ENCODE measurements around the gene CRIP2.

Gene CRIP2

DNA sequence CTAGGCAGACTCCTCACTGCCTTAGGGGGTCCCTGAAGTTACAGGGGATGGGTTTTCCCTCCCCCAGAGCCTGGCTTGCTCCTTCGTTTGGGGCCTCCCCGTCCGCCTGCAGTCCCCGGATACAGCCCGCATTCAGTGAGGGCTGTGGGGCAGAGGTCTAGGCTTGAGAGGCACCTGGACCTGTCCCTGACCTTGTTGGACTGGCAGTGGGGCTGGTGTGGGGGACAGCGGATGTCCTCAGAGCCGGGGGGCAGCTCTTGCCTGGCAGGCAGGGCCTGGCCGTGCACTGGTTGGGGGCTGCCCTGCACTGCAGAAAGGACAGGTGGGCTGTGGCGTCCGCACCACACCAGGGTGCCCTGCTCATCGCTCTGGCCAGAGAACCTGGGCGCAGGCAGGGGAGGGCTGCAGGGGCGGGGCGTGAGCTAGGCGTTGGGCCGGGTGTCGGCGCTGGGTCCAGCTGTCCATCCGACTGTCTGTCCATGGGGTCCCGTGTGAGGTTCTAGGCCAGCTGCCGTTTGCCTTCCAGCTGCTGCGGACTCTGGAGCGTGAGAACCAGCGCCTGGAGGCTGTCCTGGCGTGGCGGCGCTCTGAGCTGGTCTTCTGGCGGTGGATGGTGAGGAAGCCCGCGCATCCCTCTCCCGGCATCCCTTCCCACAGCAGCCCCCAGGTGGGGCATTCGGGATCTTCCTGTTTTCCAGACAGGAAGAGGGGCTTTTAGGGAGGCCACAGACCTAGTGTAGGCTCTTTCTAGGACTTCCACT is 22.4 kb downstream of the CRIP2 start:
- TF ChIP-seq, protein P1, sequence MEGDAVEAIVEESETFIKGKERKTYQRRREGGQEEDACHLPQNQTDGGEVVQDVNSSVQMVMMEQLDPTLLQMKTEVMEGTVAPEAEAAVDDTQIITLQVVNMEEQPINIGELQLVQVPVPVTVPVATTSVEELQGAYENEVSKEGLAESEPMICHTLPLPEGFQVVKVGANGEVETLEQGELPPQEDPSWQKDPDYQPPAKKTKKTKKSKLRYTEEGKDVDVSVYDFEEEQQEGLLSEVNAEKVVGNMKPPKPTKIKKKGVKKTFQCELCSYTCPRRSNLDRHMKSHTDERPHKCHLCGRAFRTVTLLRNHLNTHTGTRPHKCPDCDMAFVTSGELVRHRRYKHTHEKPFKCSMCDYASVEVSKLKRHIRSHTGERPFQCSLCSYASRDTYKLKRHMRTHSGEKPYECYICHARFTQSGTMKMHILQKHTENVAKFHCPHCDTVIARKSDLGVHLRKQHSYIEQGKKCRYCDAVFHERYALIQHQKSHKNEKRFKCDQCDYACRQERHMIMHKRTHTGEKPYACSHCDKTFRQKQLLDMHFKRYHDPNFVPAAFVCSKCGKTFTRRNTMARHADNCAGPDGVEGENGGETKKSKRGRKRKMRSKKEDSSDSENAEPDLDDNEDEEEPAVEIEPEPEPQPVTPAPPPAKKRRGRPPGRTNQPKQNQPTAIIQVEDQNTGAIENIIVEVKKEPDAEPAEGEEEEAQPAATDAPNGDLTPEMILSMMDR (conservative IDR thresholded peaks at IDR 0.05; ENCODE audit: low read depth, low read length), result no peak
- DNase-seq (ENCODE audit: low read depth), result no peak
- H3K4me3 ChIP-seq (ENCODE audit: low read depth, low read length), result no peak overlapping the region

DNA sequence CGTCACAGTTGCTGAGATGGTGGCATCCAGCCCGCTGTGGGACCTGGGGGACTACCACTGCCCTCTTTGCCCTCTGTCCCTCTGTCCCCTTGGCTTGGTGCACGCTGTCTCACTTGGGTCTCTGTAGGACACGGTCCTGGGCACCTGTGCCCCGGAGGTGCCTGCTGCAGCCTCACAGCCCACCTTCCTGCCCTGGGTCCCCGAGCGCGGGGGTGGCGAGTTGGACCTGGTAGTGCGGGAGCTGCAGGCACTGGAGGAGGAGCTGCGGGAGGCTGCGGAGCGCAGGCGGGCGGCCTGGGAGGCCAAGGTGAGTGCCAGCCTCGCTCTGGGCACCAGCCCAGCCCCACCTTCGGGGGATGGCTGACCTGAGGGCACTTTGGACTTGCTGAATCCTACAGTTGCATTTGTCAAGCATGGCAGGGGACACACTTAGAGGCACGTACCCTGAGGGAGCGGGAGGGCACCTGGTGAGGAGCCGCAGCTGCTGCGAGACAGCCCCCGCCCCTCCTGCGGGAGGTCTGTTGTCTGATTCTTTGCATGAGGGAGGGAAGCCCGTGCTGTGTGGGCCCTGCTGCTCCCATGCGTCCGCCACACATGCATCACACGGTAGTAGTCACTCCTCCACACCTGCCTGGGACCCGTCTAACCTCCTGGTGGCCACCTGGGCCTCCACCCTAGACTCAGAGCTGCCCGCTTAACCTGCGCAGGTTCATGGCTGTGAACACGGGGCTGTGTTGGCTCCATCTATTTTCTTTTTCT is 23.2 kb downstream of the CRIP2 start:
- H3K4me3 ChIP-seq (ENCODE audit: low read depth, low read length), result no peak overlapping the region
- DNase-seq (ENCODE audit: low read depth), result no peak
- TF ChIP-seq, protein P1 (conservative IDR thresholded peaks at IDR 0.05; ENCODE audit: low read depth, low read length), result no peak

DNA sequence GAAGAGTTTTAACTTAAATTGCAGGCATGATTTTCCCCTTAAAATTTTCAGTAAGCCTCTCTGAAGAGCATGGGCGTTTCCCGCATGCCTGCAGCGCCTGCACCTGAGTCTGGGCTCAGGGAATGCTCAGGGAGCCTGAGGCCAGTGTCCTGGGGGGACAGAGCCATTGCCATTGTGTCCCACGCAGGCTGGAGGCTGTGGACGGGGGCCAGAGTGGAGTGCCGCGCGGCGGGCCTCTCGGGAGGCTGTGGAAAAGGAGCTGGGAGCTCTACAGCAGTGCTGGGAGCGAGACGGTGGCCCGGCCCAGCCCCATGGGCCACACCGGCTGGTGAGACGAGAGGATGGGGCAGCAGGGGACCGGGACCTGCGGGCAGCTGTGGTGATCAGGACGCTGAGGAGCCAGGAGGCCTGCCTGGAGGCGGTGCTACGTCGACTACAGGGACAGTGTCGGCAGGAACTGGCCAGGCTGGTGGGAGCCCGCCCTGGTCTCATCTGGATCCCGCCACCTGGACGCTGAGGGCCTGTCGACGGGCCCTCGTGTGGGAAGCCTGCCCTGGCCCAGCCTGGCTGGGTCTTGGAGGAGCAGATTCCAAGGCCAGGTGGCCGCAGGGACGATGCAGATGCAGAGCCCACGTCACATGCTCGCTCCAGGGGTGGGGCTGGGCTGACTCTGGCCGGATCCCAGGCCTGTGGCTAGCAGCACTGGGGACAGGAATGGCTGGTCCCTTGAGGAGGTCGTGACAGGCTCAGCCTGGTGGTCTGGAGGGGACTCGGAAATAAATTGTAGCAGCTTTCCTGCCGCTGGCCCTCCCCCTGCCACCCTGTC is 24.0 kb downstream of the CRIP2 start:
- H3K4me3 ChIP-seq (ENCODE audit: low read depth, low read length), result no peak overlapping the region

DNA sequence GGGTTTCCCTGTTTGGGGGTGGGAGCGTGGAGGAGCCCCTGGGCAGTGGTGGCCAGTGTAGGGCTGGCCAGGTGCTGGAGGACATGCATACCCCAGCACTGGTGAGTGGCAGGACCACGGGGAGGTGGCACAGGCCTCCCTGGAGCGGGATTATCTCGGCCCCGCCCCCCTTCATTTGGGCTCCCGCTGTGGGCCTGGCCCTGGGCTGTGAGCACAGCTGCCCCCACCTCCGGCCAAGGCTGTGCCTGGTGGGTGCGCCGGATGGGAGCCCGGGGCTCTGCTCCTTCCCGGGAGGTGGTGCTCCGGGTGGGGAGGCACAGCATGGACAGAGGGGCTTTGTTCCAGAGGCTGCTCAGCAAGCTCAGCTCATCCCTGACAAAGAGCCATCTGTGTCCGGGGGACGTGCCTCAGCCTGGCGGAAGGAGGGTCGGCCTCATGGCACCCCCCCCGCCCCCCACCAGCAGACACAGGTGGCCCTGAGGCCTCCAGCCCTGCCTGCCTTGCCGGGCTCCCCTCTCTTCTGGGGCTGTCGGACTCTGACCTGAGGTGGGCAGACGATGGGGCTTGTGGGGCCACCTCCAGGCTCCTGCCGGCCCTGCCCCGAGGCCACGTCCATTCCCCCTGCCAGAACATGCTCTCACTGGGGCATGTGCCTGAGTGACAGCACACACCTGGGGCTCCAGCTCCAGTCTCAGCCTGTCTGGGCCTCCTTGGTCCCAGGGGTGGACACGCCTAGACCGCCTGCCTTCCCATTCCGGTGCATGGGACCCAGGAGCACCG is 24.8 kb downstream of the CRIP2 start:
- no peak overlapping the region for H3K4me3 ChIP-seq (ENCODE audit: low read depth, low read length)
- no peak for DNase-seq (ENCODE audit: low read depth)
- TF ChIP-seq, protein P1 (conservative IDR thresholded peaks at IDR 0.05; ENCODE audit: low read depth, low read length), result no peak

More for the DNA sequence above, 24.0 kb downstream of the CRIP2 start:
- DNase-seq (ENCODE audit: low read depth), result no peak
- TF ChIP-seq, protein P1 (conservative IDR thresholded peaks at IDR 0.05; ENCODE audit: low read depth, low read length), result no peak

DNA sequence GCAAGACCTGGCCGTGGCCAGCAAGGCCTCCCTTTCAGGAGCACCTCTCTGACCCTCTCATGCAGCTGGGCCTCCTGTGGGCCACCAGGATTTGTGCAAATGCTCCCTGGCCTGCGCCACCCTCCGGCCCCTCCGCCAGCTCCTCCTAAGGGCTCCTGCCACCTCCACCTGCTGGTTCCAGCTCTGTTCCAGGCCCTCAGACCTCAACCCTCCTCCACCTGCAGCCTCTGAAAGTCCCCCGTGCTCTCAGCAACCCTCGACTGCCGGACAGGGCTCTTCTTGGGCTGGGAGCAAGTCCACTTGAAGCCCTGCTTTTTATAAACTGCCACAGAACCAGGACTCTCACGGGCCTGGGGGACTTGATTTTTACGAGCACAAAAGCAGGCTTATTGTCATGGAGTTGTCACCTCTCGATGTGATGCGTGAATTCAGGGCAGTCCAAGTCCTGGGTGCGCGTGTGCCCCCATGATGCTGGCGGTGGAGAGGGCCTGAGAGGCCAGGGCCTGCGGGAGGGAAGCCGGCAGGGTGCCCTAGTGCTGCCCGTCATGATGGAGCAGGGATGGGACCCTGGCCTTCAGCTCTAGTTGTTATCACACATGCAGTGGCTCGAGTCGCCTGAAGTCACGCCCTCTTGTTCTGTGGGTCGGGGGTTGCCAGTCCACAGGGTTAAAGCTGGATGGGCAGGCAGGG is 25.6 kb downstream of the CRIP2 start:
- TF ChIP-seq, protein P1 (conservative IDR thresholded peaks at IDR 0.05; ENCODE audit: low read depth, low read length), result no peak
- DNase-seq (ENCODE audit: low read depth), result no peak
- H3K4me3 ChIP-seq (ENCODE audit: low read depth, low read length), result no peak overlapping the region

DNA sequence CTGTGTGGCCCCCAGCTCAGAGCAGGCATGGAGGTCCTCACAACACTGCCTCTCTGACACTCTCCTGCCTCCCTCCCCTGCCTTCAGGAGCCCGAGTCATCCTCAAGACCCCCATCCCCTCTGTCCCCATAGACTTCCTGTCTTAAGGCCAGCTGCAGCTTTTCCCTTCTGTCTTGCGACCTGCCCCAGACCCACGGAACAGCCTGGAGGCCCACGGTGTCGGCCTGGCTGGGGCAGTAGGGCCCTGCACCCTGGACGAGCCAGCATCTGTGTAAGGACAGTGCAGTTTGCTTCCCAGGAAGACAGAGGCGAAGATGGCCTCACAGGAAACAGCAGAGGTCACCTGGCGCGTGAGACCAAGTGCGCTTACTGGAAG is 26.1 kb downstream of the CRIP2 start:
- TF ChIP-seq, protein P1 (conservative IDR thresholded peaks at IDR 0.05; ENCODE audit: low read depth, low read length), result no peak
- no peak for DNase-seq (ENCODE audit: low read depth)
- H3K4me3 ChIP-seq (ENCODE audit: low read depth, low read length), result no peak overlapping the region

Data from choroid plexus epithelial cell (primary cell).